HG02759 (cell line): Measurements from ENCODE around the gene IGF1R.
"Not testable (repeated sequence)": the region's sequence is repeated elsewhere in the genome, so short reads cannot be mapped to it uniquely, and the experiment has no call there.

Experiments used
- ATAC-seq: cut with Tn5 transposase; IDR thresholded peaks from one replicate; pipeline ENCODE4 v1.9.1; 2021; ENCODE audit warnings: mild to moderate bottlenecking, moderate library complexity; ENCODE audit not compliant: unreplicated experiment

IGF1R gene

DNA sequence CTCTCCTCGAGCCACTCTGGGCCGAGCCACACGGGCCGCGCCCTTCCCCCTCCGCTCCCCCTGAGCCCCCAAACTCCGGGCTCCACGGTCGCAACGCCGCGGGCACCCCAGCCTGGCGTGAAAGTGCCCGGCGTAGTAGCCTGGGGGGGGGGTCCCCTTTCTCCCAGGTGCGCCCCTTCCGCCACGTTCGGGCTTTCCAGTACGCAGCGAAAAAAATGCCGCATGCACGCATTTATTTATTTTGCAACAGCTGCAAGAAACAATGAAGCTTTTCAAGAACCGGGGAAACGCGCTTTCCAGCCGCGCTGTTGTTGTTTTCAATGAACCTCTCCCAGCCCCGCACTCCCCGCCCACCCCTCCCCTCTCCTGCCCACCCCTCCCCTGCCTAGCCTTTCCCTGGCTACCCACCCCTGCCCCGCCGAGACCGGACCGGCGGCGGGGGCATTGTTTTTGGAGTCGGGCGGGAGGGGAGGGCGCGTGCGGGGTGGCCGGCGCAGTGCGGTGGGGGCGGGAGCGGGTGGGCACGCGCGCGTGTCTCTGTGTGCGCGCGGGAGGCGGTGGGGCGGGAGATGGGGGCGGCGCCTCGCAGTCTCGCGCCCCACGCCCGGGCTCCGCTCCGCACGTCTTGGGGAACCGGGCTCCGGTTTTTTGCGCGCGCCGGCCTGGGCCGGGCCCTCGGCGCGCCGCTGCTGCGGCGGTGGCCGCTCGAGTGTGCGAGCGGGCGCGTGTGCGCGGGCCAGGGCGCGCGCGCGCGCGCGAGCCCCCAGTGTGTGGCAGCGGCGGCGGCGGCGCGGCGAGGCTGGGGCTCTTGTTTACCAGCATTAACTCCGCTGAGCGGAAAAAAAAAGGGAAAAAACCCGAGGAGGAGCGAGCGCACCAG, at the start of gene IGF1R:
IGF1R (plus strand) TSS at position 766 of the 880 bp plus-strand sequence. CDS start 1,043 bp downstream, outside the sequence.
- ATAC-seq, result peak; percentile 77

DNA sequence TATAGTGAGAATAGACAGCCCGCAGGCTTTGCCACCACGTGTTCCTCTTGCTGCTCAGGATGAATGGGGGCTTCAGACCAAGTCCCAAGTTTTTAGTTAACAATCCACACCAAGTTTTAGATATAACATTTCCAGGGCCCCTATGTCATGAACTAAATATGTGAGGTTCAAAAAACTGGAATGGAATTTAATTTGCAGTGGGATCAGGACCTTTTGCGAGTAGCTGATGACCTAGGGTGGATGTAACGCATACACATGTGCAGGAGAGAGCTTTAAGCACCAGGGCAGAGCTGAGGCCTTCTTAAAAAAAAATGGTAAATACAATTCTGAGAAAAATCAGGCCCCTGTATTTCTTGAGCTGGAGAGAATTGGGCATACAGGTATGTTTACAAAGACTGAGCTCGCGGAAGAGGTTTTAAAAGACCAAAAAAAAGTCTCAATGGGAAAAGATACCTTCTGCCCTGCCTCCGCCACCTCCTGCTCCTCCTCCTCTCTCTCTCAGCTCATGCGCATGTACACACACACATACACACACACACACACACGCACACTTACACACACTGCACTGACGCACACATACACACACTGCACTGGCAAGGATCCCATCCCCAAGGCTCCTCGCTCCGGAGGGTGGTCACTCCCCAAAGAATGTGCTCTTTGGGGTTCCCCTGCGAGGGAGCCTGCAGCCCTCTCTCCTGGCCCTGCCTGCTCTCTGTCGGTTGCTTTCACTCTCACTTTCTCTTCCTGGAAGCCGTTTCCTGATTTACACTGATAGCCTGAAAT, 48.2 kb upstream of the IGF1R start:
- ATAC-seq, result peak; percentile 90

DNA sequence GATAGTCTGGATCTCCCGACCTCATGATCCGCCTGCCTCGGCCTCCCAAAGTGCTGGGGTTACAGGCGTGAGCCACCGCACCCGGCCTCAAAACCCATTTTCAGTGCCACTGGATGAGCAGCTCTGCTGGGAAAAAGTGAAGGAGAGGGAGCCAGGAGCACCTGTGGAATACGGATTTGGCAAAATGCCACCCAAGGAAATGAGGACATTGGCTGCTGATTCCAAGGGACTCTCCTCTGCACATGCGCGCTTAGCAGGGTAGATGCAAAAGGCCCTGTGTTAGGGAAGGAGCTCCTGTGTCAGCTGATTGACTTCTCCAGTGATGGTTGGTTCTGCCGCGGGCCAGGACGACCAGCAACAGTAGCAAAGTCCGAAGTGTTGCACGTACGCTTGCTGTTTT, 43.4 kb upstream of the IGF1R start:
- ATAC-seq, result no peak

DNA sequence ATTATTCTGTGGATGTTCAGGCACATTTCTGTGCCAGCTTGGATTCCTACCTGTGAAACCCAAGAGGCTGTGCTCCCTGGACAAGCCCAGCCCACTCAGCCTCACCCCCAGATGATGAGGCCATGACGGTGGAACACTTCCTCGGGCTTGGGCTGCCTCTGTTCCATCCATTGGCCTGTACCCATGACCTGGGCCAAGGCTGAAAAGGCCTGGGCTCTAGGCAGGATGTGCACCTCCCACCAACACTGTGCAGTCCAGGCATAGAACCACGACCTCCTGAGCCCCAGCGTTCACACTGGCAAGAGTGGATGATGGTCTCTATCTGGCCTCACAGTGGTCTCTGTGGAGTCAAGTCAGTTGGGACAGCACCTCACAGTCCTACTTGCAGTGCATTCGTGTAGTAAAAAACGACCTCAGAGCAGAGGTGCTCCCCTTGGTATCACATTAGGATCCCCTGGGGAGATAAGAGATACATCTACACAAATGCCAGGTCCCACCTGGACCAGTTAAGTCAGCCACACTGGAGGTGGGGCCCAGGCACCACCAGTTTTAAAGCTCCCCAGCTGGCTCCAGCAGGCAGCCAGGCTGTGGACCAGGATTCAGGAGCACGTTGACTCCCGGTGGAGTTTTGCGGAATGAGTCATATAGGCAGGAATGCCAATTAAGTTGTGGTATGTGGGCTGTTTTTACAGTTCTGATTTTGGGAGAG, 39.0 kb upstream of the IGF1R start:
- no peak for ATAC-seq

DNA sequence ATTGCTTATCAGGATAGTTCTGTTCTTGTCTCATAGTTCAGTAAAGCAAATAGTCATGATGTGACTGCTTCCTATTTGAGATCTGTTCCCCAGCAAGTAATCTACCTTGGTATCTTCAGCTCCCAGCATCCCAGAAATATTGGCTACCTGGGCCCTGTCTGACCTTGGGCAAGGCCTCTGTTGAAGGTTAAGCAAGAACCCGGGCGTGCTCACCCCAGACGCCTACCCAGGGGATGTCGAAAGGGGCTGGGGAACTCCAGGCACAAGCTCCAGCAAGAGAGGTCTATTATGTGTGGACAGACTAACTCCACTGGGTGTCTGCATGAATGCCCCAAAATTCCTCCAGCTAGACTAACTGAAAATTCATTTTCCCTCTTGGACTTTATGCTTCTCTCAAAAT, 37.3 kb upstream of the IGF1R start:
- no peak for ATAC-seq

DNA sequence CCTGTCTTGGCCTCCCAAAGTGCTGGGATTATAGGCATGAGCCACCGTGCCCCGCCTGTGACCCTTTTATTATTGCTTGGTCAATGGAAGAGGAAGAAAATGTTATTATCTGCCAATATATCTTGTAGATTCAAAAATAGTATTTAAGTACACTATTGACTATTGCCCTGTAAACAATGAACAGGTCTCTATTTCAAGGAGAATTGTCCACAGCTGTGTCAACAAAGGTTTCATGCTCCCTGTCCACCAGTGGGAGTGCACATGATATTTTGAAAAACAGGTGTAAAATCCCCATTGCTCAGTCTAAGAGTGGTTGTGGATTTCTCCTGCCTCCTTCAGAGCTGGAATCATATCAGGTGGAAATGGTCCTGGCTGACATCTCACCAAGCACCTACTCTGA, 36.5 kb upstream of the IGF1R start:
- ATAC-seq, result no peak

DNA sequence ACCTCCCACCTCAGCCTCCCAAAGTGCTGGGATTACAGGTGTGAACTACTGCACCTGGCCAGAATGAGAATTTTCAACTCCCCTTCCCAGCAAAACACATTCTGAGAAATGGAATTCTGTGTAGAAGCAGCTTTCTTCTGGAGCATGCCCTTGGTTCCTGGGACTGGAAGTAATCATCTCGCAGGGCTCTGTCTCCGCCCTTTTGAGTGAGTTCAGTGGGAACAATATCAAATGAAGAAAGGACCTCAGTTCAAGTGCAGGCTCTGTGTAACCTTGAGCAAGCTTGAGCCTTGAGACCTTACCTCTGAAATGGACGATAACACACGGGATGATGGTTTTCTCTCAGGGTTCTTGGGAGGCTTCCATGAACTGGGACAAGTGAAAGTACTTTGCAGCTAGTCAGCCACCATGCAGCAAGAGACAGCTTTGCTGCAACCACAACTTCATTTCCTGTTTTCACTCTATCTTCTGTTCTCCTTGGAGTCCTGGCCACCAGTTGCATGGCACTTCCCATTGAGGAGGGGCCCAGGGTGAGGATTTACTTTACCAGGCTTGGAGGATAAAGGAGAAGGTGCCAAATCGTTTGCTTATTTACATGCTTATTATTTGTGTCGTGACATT, 35.7 kb upstream of the IGF1R start:
- ATAC-seq, result no peak

DNA sequence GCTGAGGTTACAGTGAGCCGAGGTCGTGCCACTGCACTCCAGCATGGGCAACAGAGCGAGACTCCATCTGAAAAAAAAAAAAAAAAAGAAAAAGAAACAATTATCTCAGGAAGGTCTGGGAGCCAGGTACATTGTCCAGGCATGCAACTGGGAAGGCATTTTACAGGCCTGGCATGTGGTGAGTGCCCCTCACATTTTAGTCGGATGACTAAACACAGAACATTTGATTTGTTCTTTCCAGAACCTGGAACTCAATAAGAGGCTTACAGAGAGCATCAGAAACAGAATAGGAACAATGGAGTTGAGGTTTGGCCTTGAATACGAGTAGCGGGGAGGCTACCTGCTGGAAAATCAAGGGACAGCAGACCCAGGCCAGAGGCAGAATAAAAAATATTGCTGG, 33.7 kb upstream of the IGF1R start:
- no peak for ATAC-seq

DNA sequence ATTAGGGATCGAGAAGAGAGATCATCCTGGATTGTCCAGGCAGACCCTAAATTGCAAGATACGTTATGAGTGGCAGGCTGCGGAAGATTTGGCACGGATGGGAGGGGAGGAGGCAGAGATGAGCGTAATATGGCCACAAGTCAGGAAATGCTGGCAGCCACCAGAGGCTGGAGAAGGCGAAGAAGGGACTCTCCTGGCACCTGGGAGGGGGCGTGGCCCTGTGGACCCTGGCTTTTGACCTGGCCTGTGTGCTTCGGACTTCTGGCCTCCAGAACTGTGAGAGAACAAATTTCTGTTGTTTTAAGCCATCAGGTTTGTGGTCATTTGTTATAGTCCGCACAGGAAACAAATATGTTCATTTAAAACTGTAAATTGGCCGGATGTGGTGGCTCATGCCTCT, 31.9 kb upstream of the IGF1R start:
- no peak for ATAC-seq

DNA sequence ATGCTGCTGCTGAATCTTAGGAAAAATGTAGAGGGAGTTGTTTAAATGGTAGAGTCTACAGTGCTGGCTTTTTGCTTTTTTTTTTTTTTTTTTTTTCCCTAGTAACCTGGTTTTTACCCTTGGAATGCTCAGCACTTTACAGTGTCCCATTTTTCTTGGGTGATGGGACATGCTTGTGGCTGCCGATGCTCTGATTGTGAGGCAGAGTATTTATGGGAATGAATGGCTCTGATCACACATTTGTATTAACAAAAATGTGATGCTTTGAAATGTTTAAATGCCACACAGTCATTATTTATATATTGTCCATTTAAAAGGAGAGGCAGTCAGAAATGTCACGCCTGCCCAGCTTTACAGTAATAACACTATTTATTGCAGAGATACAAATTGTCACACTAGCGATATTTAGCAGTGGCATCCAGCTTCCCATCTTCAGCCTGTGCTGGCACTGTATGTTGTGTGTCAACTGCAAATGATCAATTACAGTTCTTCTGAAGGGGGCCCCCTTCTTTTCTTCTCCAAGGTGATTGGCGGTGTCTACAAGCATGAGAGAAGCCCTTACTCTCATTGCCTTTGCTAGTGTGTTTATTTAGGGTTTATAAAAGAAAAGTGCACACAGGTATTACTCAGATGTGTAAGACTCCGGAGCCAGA, 30.9 kb upstream of the IGF1R start:
- ATAC-seq, result no peak

DNA sequence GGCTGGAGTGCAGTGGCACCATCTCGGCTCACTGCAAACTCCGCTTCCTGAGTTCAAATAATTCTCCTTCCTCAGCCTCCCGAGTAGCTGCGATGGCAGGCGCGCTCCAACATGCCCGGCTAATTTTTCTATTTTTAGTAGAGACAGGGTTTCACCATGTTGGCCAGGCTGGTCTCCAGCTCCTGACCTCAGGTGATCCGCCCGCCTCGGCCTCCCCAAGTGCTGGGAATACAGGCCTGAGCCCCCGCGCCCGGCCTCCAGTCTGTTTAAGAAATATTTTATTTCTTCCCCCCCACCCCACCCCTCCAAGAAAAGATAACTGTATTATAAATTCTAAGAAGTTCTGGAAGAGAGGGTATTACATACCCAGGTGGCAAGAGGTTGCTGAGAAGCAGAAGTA, 29.8 kb upstream of the IGF1R start:
- not testable (repeated sequence) for ATAC-seq

DNA sequence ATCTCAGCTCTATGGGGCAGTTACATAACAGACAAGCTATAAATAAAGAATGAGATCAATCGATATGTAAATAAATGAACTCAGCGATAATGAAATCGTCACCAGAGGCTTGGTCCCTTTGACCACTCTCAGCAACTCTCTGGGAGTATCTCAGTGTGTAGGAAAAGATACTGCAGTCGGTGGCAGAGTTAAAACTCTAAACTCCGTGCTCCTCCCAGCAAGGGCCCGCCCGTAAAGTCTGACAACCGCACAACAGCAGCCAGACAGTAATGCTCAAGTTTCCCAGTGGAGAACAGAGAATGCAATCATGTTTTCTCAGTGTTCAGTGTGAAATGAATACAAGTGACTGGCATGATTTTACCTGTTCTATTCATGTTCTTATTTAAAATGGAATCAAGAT, 28.3 kb upstream of the IGF1R start:
- ATAC-seq, result no peak

DNA sequence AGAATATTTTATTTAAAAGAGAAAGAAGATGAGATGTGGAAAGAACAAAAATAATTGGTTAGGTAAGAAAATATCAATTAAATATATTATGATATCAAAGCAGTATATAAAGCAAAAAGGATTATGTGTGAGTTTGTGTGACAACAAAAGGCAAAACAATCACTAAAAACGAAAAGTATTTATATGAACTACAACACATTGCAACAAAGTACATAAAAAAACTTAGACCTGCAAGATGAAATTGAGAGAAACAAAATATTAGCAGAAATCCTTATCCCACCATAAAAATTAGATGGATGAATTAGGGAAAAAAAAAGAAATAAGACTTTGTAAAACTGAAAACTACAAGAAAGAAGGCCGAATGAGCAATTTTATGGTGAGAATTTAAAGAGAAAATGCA, 27.3 kb upstream of the IGF1R start:
- no peak for ATAC-seq

DNA sequence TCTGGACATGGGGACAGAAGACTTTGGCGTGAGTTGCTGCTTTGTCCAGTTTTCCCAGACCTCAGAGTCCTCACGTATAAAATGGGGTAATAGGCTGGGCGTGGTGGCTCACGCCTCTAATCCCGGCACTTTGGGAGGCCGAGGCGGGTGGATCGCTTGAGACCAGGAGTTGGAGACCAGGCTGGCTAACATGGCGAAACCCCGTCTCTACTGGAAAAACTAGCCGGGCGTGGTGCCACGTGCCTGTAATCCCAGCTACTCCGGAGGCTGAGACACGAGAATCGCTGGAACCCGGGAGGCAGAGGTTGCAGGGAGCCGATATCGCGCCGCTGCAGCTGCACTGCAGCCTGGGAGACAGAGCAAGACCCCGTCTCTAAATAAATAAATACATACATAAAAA, 22.7 kb upstream of the IGF1R start:
- no peak for ATAC-seq

DNA sequence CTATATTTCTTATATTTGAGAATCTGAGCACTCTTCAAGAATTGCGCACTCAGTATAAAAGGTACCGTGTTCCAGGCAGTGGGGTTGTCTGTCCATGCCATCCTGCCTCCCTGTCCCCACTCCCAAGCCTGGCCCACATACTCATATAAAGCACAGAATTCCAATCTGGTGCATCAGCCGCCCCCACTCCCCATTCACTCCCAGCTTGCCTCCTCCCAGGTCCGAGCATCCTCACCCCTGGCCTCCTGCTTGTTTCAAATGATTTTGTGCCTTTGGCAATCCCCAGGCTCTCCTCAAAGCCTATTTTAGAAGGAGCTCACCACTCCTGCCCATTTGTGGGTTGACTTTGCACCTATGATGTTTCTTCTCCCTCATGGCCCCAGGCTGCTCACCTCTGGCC, 22.2 kb upstream of the IGF1R start:
- no peak for ATAC-seq

DNA sequence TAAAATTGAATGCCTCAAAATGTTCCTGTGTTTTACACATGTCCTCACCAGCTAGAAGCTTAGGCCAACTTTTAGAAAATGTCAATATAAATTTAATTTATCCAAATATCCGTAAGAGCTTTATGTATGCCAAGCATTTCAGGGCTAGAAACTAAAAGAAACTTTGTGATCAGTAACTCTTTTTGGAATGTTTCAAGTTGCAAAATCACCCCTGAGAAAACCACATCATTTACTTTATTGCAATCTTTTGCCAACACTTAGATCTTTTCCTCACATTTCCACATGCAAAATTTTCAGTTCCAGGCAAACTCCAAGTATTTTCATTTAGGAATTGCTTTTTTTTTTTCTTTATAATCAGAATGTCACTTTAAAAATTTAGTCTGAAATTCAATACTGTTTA, 20.1 kb upstream of the IGF1R start:
- no peak for ATAC-seq

DNA sequence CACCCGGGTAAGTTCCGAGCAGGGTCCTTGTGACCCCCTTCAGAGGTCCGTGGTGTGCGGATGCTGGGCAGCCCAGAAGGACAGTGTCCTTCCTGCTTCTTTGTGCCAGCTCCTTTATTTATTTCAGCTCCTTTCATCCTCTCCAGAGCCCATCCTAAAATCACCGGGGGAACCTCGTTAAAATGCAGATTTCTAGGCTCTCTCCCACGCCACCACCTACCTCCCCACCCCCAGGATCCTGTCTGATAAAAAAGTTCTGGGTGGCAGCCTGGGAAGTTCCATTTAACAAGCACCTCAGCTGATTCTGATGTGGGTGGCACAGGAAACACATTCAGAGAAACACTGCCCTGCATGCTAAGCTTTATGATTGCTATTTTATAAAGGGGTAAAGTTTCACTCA, 12.5 kb upstream of the IGF1R start:
- ATAC-seq, result no peak

DNA sequence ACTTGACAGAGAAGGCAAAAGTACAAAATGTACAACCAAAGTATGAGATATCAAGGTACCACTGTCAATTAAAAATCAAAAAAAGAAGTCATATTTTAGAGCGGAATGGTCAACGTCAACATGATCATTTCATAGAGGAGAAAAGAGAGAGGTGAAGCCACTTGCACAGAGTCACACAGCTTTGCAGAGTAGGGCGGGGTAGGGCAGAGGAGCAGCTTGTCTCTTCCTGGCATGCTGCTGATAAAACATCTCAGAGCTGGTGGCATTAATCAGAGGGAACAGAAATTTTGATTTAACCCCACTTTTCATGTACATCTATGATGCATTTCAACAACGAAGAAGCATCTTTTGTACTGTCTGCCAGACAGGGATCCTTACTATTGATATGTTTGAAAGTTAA, 5.2 kb upstream of the IGF1R start:
- ATAC-seq, result no peak

DNA sequence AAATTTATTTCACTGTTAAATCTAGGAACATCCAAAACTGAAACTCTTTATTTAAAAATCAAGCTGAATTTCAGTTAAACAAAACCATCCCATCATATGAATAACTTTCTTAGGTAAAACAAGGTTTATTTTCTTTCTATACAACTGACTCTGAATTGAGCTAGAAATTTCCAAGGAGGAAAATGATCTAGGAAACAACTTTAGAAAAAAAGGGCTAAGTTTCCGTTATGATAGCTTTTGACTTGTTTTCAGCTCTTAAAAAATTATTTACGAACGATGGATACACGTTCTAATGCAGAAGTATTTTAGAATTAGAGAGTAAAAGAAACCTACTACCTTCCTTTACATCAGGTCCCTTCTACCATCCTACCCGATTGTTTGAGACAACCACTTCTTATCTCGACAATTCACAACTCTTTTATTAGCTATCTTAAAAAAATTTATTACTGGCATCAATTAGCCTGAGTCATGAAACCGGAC, 1.8 kb upstream of the IGF1R start:
- no peak for ATAC-seq

DNA sequence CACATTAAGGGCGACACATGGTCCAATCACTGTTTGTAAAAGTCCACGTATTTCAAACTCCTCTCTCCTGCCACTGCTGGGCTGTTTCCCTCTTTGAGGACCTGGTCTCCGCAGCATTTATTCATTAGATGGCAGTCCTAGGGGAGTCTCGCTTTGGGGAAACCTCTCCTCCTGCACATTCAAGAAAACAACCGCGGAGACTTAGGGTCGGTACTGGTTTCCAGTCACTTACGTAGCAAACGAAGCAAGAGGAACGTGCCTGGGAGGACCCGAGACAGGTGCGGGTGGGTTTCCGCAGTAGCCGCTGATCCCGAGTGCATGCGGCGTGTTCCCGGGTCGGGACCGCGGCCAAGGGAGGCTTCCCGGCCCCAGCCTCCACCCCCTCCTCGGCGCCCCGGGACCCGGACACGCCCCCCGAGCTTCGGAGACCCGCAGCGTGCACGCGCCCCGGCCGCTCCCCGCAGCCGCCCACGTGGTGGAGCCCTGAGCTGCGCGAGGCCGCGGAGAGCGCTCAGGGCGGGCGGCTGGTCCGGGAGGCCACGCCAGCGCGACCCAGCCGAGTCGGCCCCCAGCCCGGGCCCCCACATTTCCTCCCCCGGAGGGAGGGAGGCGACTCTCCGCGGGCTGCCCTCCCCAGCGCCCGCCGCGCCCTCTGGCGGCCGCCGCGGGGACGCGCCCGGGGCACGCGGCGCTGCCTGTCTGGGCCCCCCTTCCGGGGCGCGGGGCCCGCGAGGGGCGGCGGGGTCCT, 1.1 kb upstream of the IGF1R start:
- peak; percentile 58 for ATAC-seq
